RWPE1 (cell line): ENCODE results near the gene ARHGAP45.

Experiments
- CTCF ChIA-PET: fragments of 350-600 bp; sonication (Branson Sonifier 250); formaldehyde crosslinking; extraction: SDS; loops from one replicate; lab custom pipeline; 2021; lab: Yijun Ruan, JAX
- POLR2A ChIA-PET: fragments of 400-600 bp; formaldehyde crosslinking; extraction: SDS; loops from one replicate; lab custom pipeline; 2020; ENCODE audit warnings: antibody characterized with exemption; ENCODE audit not compliant: low non-redundant PET; lab: Yijun Ruan, JAX
- DNase-seq: peaks from one replicate; pipeline ENCODE4 v3.0.0; 2012; ENCODE audit warnings: low spot score
- H3K27ac ChIP-seq: fragments of 450-650 bp; 2 replicates; pipeline ENCODE4 v1.5.1; 2017
- CTCF ChIP-seq: fragments of 450-650 bp; conservative IDR thresholded peaks from 2 replicates; pipeline ENCODE4 v1.5.1; 2017; ENCODE audit warnings: low read depth, mild to moderate bottlenecking

Gene ARHGAP45

GRCh38 chr19:1049106-1049505 lies 17.9 kb upstream of the ARHGAP45 start:
- DNase-seq, result no peak
- ChIA-PET POLR2A (no interaction called here), CTCF (no interaction called here)
- H3K27ac ChIP-seq, result no peak overlapping the region
- no peak for TF ChIP-seq CTCF

- H3K27ac ChIP-seq, result peak overlapping the region; percentile 34
- ChIA-PET CTCF (no interaction called here), POLR2A (no interaction called here)
- DNase-seq, result no peak
- TF ChIP-seq CTCF, result no peak
Observed at GRCh38 chr19:1049800-1050199, 17.2 kb upstream of the ARHGAP45 start.

- DNase-seq, result no peak
- H3K27ac ChIP-seq, result peak overlapping the region; percentile 34; the same call in 1 of the 2 replicates
- POLR2A ChIA-PET, result no interaction called here
- no peak for TF ChIP-seq CTCF
- CTCF ChIA-PET, result no interaction called here
Observed at GRCh38 chr19:1050989-1051788, 15.8 kb upstream of the ARHGAP45 start.

GRCh38 chr19:1051791-1052190 lies 15.2 kb upstream of the ARHGAP45 start:
- CTCF ChIA-PET, result no interaction called here
- POLR2A ChIA-PET, result no interaction called here
- 0 out of 2 replicates have a peak overlapping the region, but pooled peaks have one; percentile 20 for H3K27ac ChIP-seq
- no peak for DNase-seq
- TF ChIP-seq CTCF, result no peak

- no peak for DNase-seq
- ChIA-PET CTCF (interaction anchor here (0.8 kb wide), 1 partner anchor 393 kb away, joined by 3 read pairs; no protein-coding TSS in a partner anchor), POLR2A (no interaction called here)
- TF ChIP-seq CTCF, result no peak
- peak overlapping the region; percentile 48 for H3K27ac ChIP-seq
Observed at GRCh38 chr19:1052349-1052975, 14.5 kb upstream of the ARHGAP45 start.

GRCh38 chr19:1053176-1054101 lies 13.5 kb upstream of the ARHGAP45 start:
- POLR2A ChIA-PET, result no interaction called here

More at GRCh38 chr19:1053176-1054101, 13.5 kb upstream of the ARHGAP45 start:
- no peak for TF ChIP-seq CTCF
- H3K27ac ChIP-seq, result peak overlapping the region; percentile 48
- CTCF ChIA-PET, result interaction anchor here (0.8 kb wide), 1 partner anchor 394 kb away, joined by 3 read pairs; no protein-coding TSS in a partner anchor
- DNase-seq, result no peak
